Peyer's patch (tissue), 4 donors: Measurements from ENCODE around the gene KRT71.

Experiments
- CTCF ChIP-seq, 6 experiments: fragments of 450-650 bp in 4 of 6; fragments of 200-600 bp in 2 of 6; sonication (generic) in 1 of 6; IDR thresholded peaks; one replicate each; pipeline ENCODE4 v1.5.1; 2017 to 2019; ENCODE audit warnings: antibody characterized with exemption in 6 of 6, mild to moderate bottlenecking in 3 of 6, moderate library complexity in 1 of 6
- POLR2A ChIP-seq, 2 donors: fragments of 450-650 bp; IDR thresholded peaks; one replicate each; pipeline ENCODE4 v1.5.1; 2017; ENCODE audit warnings: antibody characterized with exemption in 2 of 2, mild to moderate bottlenecking in 2 of 2, moderate library complexity in 2 of 2

- TF ChIP-seq CTCF (IDR thresholded peaks at IDR 0.05) (no peak), POLR2A (IDR thresholded peaks at IDR 0.05) (no peak)
These were observed 35.7 kb downstream of the KRT71 start for GRCh38 chr12:52517005-52517835.
